SK-N-SH treated with all-trans-retinoic acid at 6 μM for 48 hours (cell line): ENCODE results near the gene GSC2.

Experiments
- CREB5 ChIP-seq: fragments of 250-450 bp; sonication (Bioruptor Pico); IDR thresholded peaks from 2 replicates; pipeline ENCODE4 v1.5.1; 2020; ENCODE audit warnings: low read depth, mild to moderate bottlenecking, moderate library complexity
- CSDC2 ChIP-seq: fragments of 250-450 bp; sonication (Bioruptor Pico); IDR thresholded peaks from 2 replicates; pipeline ENCODE4 v1.5.0; 2020; ENCODE audit warnings: mild to moderate bottlenecking, moderate library complexity
- ESRRG ChIP-seq: fragments of 250-450 bp; sonication (Bioruptor Pico); IDR thresholded peaks from 2 replicates; pipeline ENCODE4 v1.6.1; 2021; ENCODE audit warnings: mild to moderate bottlenecking
- OSR1 ChIP-seq: fragments of 250-450 bp; sonication (Bioruptor Pico); IDR thresholded peaks from 2 replicates; pipeline ENCODE4 v1.8.0; 2022; ENCODE audit warnings: moderate library complexity, mild to moderate bottlenecking, inconsistent platforms
- PATZ1 ChIP-seq: fragments of 250-450 bp; sonication (Bioruptor Pico); IDR thresholded peaks from 2 replicates; pipeline ENCODE4 v1.8.0; 2020; ENCODE audit warnings: mild to moderate bottlenecking, moderate library complexity, borderline replicate concordance
- RARB ChIP-seq: fragments of 250-450 bp; sonication (Bioruptor Pico); IDR thresholded peaks from 2 replicates; pipeline ENCODE4 v1.8.0; 2021; ENCODE audit warnings: mild to moderate bottlenecking, moderate library complexity
- SNAI2 ChIP-seq: fragments of 250-450 bp; sonication (Bioruptor Pico); IDR thresholded peaks from 2 replicates; pipeline ENCODE4 v1.5.0; 2020; ENCODE audit warnings: mild to moderate bottlenecking, moderate library complexity
- TCF4 ChIP-seq: fragments of 250-450 bp; sonication (Bioruptor Pico); IDR thresholded peaks from 2 replicates; pipeline ENCODE4 v1.8.0; 2021; ENCODE audit warnings: mild to moderate bottlenecking, moderate library complexity, borderline replicate concordance
- TOX ChIP-seq: fragments of 250-450 bp; sonication (Bioruptor Pico); IDR thresholded peaks from 2 replicates; pipeline ENCODE4 v1.8.0; 2021; ENCODE audit warnings: mild to moderate bottlenecking, moderate library complexity, borderline replicate concordance
- ZC3H10 ChIP-seq: fragments of 250-450 bp; sonication (Bioruptor Pico); IDR thresholded peaks from 2 replicates; pipeline ENCODE4 v1.5.1; 2021; ENCODE audit warnings: mild to moderate bottlenecking, moderate library complexity
- ZFP3 ChIP-seq: fragments of 250-450 bp; sonication (Bioruptor Pico); IDR thresholded peaks from 2 replicates; pipeline ENCODE4 v1.5.0; 2020; ENCODE audit warnings: mild to moderate bottlenecking, moderate library complexity
- ZNF565 ChIP-seq: fragments of 450-650 bp; formaldehyde crosslinking; conservative IDR thresholded peaks from 2 replicates; pipeline ENCODE4 v1.5.0; 2020; ENCODE audit warnings: low read depth, mild to moderate bottlenecking, moderate library complexity
- ZNF8 ChIP-seq: fragments of 450-650 bp; formaldehyde crosslinking; IDR thresholded peaks from 2 replicates; pipeline ENCODE4 v1.5.0; 2020; ENCODE audit warnings: mild to moderate bottlenecking, moderate library complexity

- TF ChIP-seq RARB (CRISPR knock-in tag) (no peak), CREB5 (CRISPR knock-in tag) (no peak), ZC3H10 (CRISPR knock-in tag) (no peak), PATZ1 (CRISPR knock-in tag) (no peak), CSDC2 (no peak), ZFP3 (CRISPR knock-in tag) (no peak), TCF4 (CRISPR knock-in tag) (no peak), OSR1 (CRISPR knock-in tag) (no peak), ZNF8 (CRISPR knock-in tag) (no peak), SNAI2 (CRISPR knock-in tag) (no peak), TOX (CRISPR knock-in tag) (no peak), ESRRG (no peak), ZNF565 (CRISPR knock-in tag) (no peak)
Observed at GRCh38 chr22:19134874-19135273, 15.2 kb downstream of the GSC2 start.
